Motor neuron (in vitro differentiated cells): ENCODE measurements around the gene GPR42. TPM values are rescaled to one million over a fixed set of nuclear protein-coding genes. Genes with fewer than 3 reads are reported as not detected.

Experiments
- ATAC-seq, 8 experiments: fragments of 200-7000 bp; cut with Tn5 transposase; replicated peaks in 6 of 8; 2 replicates each; pipeline ENCODE4 v1.8.0; 2021; ENCODE audit warnings: mild to moderate bottlenecking in 8 of 8, moderate library complexity in 8 of 8
- H3K27ac ChIP-seq, 2 donors: fragments of 250-450 bp; sonication (Bioruptor Pico); 2 replicates each; pipeline ENCODE4 v1.9.0; 2021; ENCODE audit warnings: antibody characterized with exemption in 2 of 2, mild to moderate bottlenecking in 2 of 2, moderate library complexity in 1 of 2
- H3K4me1 ChIP-seq, 2 donors: fragments of 250-450 bp; sonication (Bioruptor Pico); replicated peaks in 1 of 2; 2 replicates each; pipeline ENCODE4 v1.6.1; 2021; ENCODE audit warnings: antibody characterized with exemption in 2 of 2, mild to moderate bottlenecking in 2 of 2, moderate library complexity in 1 of 2
- H3K4me3 ChIP-seq, 5 donors: fragments of 250-450 bp; sonication (Bioruptor Pico); 2 replicates each; pipeline ENCODE4 v1.9.0; 2021; ENCODE audit warnings: antibody characterized with exemption in 5 of 5, mild to moderate bottlenecking in 5 of 5, moderate library complexity in 4 of 5
- WGBS, 10 experiments: fragments of 450-650 bp; shearing (Covaris generic); methylation state at CpG; one replicate each; pipeline ENCODE4 v1.0.0; 2022; 5-methylcytosine and 5-hydroxymethylcytosine counted together
- in situ Hi-C, 9 experiments: fragments of 400-800 bp; cut with MboI; loops; one replicate each; pipeline ENCODE4 v1.15.0; 2021; ENCODE audit warnings: low sequenced_read_pairs in 9 of 9, low pct_unique_long_range_greater_than_20kb in 2 of 9; ENCODE audit not compliant: unreplicated experiment in 9 of 9
- total RNA-seq, 8 experiments: library from RNA; unstranded; fragments of 300-600 nt; gene quantifications; 2 replicates each; pipeline versions ENCODE4 v1.2.3 to v1.2.4, GENCODE V29; 2022

The GPR42 gene
- total RNA-seq, 8 experiments from 2014 or later: 0.08 to 0.33 (median 0.15) TPM; not detected in 5

- Histone ChIP-seq H3K4me3 (no peak overlapping the region), H3K27ac (no peak overlapping the region), H3K4me1 (no peaks in the 10 kb centered on the region)
- in situ Hi-C loops: no loop called here
- WGBS, 10 experiments: 50 to 100% (median 70%) methylated on average over 1 to 3 of the region's 6 CpGs; no CpG with 5 or more reads in 5 of the 10 experiments
- no peak for ATAC-seq
Measured at GRCh38 chr19:35407619-35408018, 36.8 kb downstream of the GPR42 start.

DNA sequence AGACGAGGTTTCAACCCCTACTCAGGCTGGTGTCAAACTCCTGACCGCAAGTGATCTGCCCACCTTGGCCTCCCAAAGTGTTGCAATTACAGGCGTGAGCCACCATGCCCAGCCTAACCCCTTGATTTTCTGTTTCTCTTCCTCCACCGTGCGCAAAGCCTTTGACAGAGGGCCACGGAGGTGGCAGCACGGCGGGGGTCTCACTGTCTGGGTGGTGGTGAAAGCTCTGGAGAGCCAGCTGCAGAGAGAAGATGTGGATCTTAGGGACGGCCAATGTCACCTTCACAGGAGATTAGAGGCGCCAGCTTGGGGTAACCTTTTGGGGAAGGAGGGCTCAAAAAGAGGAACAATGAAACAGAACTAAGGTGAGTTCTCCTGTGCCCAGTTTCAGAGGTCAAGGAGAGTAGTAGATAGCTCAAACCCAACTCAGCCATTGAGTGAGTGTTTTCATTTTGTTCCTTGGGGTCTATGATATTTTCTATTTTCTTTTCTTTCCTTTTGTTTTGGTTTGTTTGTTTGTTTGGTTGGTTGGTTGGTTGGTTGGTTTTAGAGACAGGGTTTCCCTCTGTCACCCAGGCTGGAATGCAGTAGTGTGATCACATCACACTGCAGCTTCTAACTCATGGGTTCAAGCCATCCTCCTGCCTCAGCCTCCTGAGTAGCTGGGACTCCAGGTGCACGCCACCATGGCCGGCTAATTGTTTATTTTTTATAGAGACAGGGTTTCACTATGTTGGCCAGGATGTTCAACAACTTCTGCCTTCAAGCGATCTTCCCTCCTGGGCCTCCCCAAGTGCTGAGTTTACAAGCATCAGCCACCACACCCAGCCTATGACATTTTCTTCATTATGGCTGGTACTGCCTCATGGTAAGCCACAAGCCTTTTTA, 37.7 kb downstream of the GPR42 start:
- 11 to 100% (median 76%) methylated on average over 2 to 11 of the region's 13 CpGs; no CpG with 5 or more reads in 1 of the 10 experiments for WGBS, 10 experiments
- H3K27ac ChIP-seq: no peak overlapping the region
- H3K4me1 ChIP-seq: no peaks in the 10 kb centered on the region
- in situ Hi-C loops: no loop called here
- H3K4me3 ChIP-seq: no peak overlapping the region
- ATAC-seq: no peak

- in situ Hi-C loops: no loop called here
- Histone ChIP-seq H3K27ac (no peak overlapping the region), H3K4me1 (no peaks in the 10 kb centered on the region), H3K4me3 (no peak overlapping the region)
- 50 to 100% (median 74%) methylated on average over 1 to 5 of the region's 5 CpGs for WGBS, 10 experiments
- ATAC-seq: no peak
Measured at GRCh38 chr19:35409191-35409590, 38.3 kb downstream of the GPR42 start.

DNA sequence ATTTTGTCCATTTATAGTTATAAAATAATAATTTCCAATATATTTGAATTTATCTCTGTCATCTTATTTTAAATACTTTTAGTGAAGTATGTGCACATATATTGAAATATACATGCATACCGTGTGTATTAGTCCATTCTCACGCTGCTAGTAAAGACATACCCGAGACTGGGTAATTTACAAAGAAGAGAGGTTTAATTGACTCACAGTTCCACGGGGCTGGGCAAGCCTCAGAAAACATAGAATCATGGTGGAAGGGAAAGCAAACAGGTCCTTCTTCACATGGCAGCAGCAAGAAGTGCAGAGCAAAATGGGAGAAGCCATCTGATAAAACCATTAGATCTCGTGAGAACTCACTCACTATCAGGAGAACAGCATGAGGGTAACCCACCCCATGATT, 39.6 kb downstream of the GPR42 start:
- in situ Hi-C loops: no loop called here

DNA sequence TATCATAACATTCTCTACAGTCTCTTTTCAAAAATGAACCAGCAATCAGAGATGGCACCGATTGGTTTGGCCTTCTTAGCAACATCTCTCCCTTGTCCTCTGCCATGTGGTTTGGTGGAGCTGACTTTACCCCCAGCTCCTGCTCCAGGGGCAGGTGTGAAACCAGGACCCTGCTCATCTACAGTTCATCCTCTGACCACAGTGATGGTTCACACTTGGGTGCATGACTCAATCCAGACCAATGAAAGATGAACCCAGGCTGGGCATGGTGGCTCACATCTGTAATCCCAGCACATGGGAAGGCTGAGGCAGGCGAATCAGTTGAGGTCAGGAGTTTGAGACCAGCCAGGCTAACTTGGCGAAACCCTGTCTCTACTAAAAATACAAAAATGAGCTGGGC, 43.6 kb downstream of the GPR42 start:
- 0 to 89% (median 63%) methylated on average over 1 to 3 of the region's 3 CpGs; no CpG with 5 or more reads in 4 of the 10 experiments for WGBS, 10 experiments
- no peaks in the 10 kb centered on the region for H3K4me1 ChIP-seq
- no peak overlapping the region for H3K27ac ChIP-seq
- ATAC-seq: no peak
- in situ Hi-C loops: no loop called here
- no peak overlapping the region for H3K4me3 ChIP-seq

More for the DNA sequence above, 39.6 kb downstream of the GPR42 start:
- Histone ChIP-seq H3K27ac (no peak overlapping the region), H3K4me3 (no peak overlapping the region), H3K4me1 (no peaks in the 10 kb centered on the region)
- no peak for ATAC-seq
- 31 to 89% (median 80%) methylated on average over 1 to 5 of the region's 5 CpGs; no CpG with 5 or more reads in 1 of the 10 experiments for WGBS, 10 experiments

GRCh38 chr19:35416331-35416730, 45.5 kb downstream of the GPR42 start:
- WGBS, 10 experiments: 10 to 83% (median 60%) methylated on average over 1 to 6 of the region's 7 CpGs; no CpG with 5 or more reads in 1 of the 10 experiments
- in situ Hi-C loops: no loop called here
- H3K27ac ChIP-seq: no peak overlapping the region

GRCh38 chr19:35417278-35417677, 46.4 kb downstream of the GPR42 start:
- ATAC-seq: no peak
- WGBS, 10 experiments: 14 to 90% (median 49%) methylated on average over 1 to 2 of the region's 2 CpGs; no CpG with 5 or more reads in 4 of the 10 experiments
- in situ Hi-C loops: no loop called here
- H3K27ac ChIP-seq: no peak overlapping the region
- H3K4me1 ChIP-seq: no peaks in the 10 kb centered on the region
- no peak overlapping the region for H3K4me3 ChIP-seq

More at GRCh38 chr19:35416331-35416730, 45.5 kb downstream of the GPR42 start:
- H3K4me1 ChIP-seq: no peaks in the 10 kb centered on the region
- H3K4me3 ChIP-seq: no peak overlapping the region
- ATAC-seq: no peak

DNA sequence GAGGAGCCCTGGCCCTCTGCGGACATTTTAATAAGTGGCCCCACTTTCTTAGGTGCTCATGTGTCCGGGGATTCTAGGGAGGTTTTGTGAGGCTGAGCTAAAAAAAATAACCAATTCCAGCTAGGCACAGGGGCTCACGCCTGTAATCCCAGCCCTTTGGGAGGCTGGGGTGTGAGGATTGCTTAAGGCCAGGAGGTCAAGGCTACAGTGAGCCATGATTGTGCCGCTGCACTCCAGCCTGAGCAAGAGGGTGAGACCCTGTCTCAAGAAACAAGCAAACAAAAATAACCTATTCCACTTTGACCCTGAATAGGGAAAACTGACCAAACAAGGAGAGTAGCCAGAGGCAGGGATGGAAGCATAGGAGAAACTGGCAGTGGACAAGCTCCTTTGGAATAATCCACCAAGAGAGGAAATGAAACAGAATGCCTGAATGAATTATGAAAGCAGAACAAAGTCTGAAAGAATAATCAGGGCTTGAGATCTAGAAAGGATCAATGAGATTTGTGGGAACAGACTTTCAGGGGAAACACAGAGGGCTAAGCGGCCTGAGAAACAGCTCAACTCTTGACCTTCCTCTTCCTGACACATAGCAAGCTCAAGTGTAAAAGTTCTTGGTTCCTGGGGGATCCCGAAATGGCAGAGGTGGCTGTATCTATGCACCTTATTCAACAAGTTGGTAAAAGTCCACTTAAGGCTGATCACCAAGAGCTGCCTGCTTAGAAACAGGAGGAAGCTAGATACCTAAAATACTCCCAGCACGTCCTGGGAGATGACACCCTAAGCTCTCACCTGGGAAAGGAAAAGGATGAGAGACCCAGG, 47.1 kb downstream of the GPR42 start:
- in situ Hi-C loops: no loop called here
- no peaks in the 10 kb centered on the region for H3K4me1 ChIP-seq
- H3K27ac ChIP-seq: no peak overlapping the region
- WGBS, 10 experiments: 0 to 71% (median 59%) methylated on average over 1 to 5 of the region's 7 CpGs; no CpG with 5 or more reads in 2 of the 10 experiments
- no peak for ATAC-seq
- H3K4me3 ChIP-seq: no peak overlapping the region

GRCh38 chr19:35419046-35419445, 48.2 kb downstream of the GPR42 start:
- WGBS, 10 experiments: 0 to 93% (median 71%) methylated on average over 1 to 3 of the region's 3 CpGs; no CpG with 5 or more reads in 3 of the 10 experiments
- no peaks in the 10 kb centered on the region for H3K4me1 ChIP-seq
- H3K27ac ChIP-seq: no peak overlapping the region
- no peak overlapping the region for H3K4me3 ChIP-seq
- in situ Hi-C loops: no loop called here
- no peak for ATAC-seq

DNA sequence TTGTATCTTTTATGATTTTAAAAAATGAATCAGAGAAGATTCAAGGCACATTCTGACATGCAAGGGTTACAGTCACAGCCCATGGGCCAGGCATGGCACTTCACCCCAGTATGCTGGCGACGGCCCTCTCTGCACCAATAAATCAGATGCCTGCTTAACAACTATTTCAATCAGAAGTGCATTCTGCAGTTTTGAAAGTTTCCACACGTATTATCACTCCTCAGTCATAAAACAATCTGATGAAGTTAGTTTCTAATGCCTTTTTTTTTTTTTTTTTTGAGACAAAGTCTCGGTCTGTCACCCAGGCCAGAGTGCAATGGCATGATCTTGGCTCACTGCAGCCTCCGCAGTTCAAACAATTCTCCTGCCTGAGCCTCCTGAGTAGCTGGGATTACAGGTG, 48.9 kb downstream of the GPR42 start:
- whole genome bisulfite sequencing, 10 experiments: 29 to 83% (median 51%) methylated on average over 1 to 5 of the region's 5 CpGs
- ATAC-seq: no peak
- H3K27ac ChIP-seq: no peak overlapping the region
- in situ Hi-C loops: no loop called here
- no peaks in the 10 kb centered on the region for H3K4me1 ChIP-seq
- no peak overlapping the region for H3K4me3 ChIP-seq

DNA sequence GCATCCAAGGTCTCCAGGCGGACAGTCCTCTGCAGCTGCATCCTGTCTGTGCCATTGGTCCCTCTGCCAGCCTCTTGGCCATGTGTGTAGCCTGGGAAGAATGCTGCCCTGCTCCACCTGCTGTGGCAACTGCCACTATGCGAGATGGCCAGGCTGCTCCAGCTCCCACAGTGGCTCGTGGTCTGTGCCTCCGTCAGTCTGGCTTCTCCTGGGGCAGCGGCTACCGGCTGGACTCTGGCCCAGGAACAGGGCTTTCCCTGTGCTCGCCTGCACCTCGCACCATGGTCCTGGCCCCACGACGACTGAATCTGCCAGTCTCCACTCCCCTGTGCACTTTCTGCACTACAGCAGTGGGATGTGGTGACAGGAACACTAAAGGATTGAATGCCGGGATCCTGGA, 50.5 kb downstream of the GPR42 start:
- Histone ChIP-seq H3K4me1 (no peaks in the 10 kb centered on the region), H3K27ac (no peak overlapping the region), H3K4me3 (no peak overlapping the region)
- ATAC-seq: no peak
- 14 to 100% (median 52%) methylated on average over 1 to 6 of the region's 11 CpGs; no CpG with 5 or more reads in 4 of the 10 experiments for WGBS, 10 experiments
- in situ Hi-C loops: no loop called here
